Loucy (cell line): ENCODE results near the gene PPL.

ENCODE experiments used
- CTCF ChIP-seq: fragments of 200-600 bp; sonication (generic); conservative IDR thresholded peaks from 2 replicates; pipeline ENCODE4 v1.5.1; 2014; ENCODE audit warnings: mild to moderate bottlenecking, antibody characterized with exemption, low read length
- EZH2phosphoT487 ChIP-seq: fragments of 200-600 bp; IDR thresholded peaks from 2 replicates; pipeline ENCODE4 v1.6.1; 2018; ENCODE audit warnings: antibody characterized with exemption, mild to moderate bottlenecking, moderate library complexity, borderline replicate concordance

- TF ChIP-seq EZH2phosphoT487, result no peak
- TF ChIP-seq CTCF, result no peak
These were observed 36.1 kb upstream of the PPL start for GRCh38 chr16:4972938-4973587.
